ENCODE measurements around the gene CA10. TPM values are rescaled to one million over a fixed set of nuclear protein-coding genes. Genes with fewer than 3 reads are reported as not detected.

Gene CA10
- total RNA-seq, 2 donors from 2014 or later: not detected

- ATAC-seq (ENCODE audit: insufficient number of reproducible peaks, low FRiP score, low read depth) (no peak), DNase-seq (ENCODE audit: low spot score) (no peak)
Measured at GRCh38 chr17:51657224-51657623, 501.3 kb downstream of the CA10 start.

GRCh38 chr17:51653878-51654277, 504.6 kb downstream of the CA10 start:
- no peaks in the 10 kb centered on the region for H3K27me3 ChIP-seq (replicated peaks; ENCODE audit: insufficient read depth)
- no peak overlapping the region for H3K4me3 ChIP-seq
- no peaks in the 10 kb centered on the region for H3K4me1 ChIP-seq (ENCODE audit: control insufficient read depth in 1 of 2, low read depth in 2 of 2)
- H3K9me3 ChIP-seq: no peaks in the 10 kb centered on the region
- TF ChIP-seq, protein P1, sequence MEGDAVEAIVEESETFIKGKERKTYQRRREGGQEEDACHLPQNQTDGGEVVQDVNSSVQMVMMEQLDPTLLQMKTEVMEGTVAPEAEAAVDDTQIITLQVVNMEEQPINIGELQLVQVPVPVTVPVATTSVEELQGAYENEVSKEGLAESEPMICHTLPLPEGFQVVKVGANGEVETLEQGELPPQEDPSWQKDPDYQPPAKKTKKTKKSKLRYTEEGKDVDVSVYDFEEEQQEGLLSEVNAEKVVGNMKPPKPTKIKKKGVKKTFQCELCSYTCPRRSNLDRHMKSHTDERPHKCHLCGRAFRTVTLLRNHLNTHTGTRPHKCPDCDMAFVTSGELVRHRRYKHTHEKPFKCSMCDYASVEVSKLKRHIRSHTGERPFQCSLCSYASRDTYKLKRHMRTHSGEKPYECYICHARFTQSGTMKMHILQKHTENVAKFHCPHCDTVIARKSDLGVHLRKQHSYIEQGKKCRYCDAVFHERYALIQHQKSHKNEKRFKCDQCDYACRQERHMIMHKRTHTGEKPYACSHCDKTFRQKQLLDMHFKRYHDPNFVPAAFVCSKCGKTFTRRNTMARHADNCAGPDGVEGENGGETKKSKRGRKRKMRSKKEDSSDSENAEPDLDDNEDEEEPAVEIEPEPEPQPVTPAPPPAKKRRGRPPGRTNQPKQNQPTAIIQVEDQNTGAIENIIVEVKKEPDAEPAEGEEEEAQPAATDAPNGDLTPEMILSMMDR (IDR thresholded peaks at IDR 0.05): no peak
- H3K27ac ChIP-seq: no peak overlapping the region
- no peak for DNase-seq (ENCODE audit: low spot score)
- H3K36me3 ChIP-seq: no peaks in the 10 kb centered on the region
- no peak for ATAC-seq (ENCODE audit: insufficient number of reproducible peaks, low FRiP score, low read depth)

More at GRCh38 chr17:51657224-51657623, 501.3 kb downstream of the CA10 start:
- Histone ChIP-seq H3K27ac (no peak overlapping the region), H3K9me3 (no peaks in the 10 kb centered on the region), H3K4me3 (no peak overlapping the region), H3K27me3 (replicated peaks; ENCODE audit: insufficient read depth) (no peaks in the 10 kb centered on the region), H3K4me1 (ENCODE audit: control insufficient read depth in 1 of 2, low read depth in 2 of 2) (no peaks in the 10 kb centered on the region), H3K36me3 (no peaks in the 10 kb centered on the region)
- TF ChIP-seq, protein P1 (IDR thresholded peaks at IDR 0.05): no peak

- TF ChIP-seq, protein P1 (IDR thresholded peaks at IDR 0.05): no peak
- DNase-seq (ENCODE audit: low spot score) (no peak), ATAC-seq (ENCODE audit: insufficient number of reproducible peaks, low FRiP score, low read depth) (no peak)
- Histone ChIP-seq H3K27me3 (replicated peaks; ENCODE audit: insufficient read depth) (no peaks in the 10 kb centered on the region), H3K4me1 (ENCODE audit: control insufficient read depth in 1 of 2, low read depth in 2 of 2) (no peaks in the 10 kb centered on the region), H3K27ac (no peak overlapping the region), H3K9me3 (no peaks in the 10 kb centered on the region), H3K36me3 (no peaks in the 10 kb centered on the region), H3K4me3 (no peak overlapping the region)
Measured at GRCh38 chr17:51652529-51652928, 506.0 kb downstream of the CA10 start.

DNA sequence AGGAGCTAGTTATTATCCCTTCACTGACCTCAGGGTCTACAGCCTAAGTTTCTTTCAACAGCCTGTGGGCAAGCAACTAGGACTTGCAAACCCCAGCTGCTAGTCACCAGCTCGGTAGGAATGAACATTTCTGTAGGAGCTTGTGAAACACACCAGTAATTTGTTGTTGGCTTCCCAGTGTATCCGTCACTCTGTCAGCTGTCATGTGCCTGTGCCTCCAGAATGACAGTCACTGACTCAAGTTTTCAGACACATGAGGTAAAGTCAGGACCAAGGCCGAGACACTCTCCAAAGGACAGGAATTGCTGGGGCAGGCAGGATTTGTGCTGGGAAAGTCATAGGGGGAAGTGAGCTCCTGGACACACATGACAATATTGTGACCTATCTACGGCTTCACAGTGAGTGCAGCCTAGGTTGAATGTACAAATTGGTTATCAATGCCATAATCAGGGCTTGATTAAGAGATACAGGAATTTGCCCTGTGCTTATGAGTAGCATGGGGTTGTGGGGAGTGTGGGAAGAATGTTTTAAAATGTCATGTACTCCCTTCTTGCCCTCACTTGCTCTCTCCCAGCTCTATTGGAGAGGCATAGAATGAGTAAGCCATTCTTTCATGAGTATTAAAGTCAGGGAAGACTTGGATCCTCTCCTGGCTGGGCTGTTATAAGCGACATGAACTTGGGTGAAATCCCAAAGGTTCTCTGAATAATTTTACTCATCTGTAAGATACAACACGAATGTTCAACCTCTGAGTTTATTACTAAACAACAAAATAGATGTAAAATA, 506.8 kb downstream of the CA10 start:
- no peak for DNase-seq (ENCODE audit: low spot score)
- no peak overlapping the region for H3K4me3 ChIP-seq
- no peaks in the 10 kb centered on the region for H3K4me1 ChIP-seq (ENCODE audit: control insufficient read depth in 1 of 2, low read depth in 2 of 2)
- no peaks in the 10 kb centered on the region for H3K9me3 ChIP-seq
- ATAC-seq (ENCODE audit: insufficient number of reproducible peaks, low FRiP score, low read depth): no peak
- no peaks in the 10 kb centered on the region for H3K27me3 ChIP-seq (replicated peaks; ENCODE audit: insufficient read depth)
- no peaks in the 10 kb centered on the region for H3K36me3 ChIP-seq
- TF ChIP-seq, protein P1 (IDR thresholded peaks at IDR 0.05): no peak
- H3K27ac ChIP-seq: no peak overlapping the region

DNA sequence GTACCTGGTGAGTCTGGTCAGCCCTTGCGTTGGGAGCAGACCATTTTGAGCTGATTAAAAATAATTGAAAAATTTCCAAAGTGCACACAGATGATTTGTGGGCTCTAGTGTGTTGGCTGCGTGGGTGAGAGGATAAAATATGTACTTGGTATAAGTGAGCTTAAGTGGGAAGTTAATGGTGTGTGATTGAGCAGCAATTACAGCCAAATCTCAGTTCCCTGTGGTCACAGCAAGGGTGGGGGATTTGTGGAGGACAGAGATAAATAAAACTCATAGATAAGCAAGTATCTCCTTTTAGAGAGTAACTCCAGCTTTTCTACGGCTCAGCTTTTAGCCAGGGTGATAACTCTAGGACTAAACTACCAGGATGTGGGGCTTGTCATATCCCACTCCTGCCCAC, 507.7 kb downstream of the CA10 start:
- TF ChIP-seq, protein P1 (IDR thresholded peaks at IDR 0.05): no peak
- H3K27ac ChIP-seq: no peak overlapping the region
- no peak for ATAC-seq (ENCODE audit: insufficient number of reproducible peaks, low FRiP score, low read depth)
- DNase-seq (ENCODE audit: low spot score): no peak
- no peaks in the 10 kb centered on the region for H3K36me3 ChIP-seq
- no peaks in the 10 kb centered on the region for H3K4me1 ChIP-seq (ENCODE audit: control insufficient read depth in 1 of 2, low read depth in 2 of 2)
- no peaks in the 10 kb centered on the region for H3K27me3 ChIP-seq (replicated peaks; ENCODE audit: insufficient read depth)
- no peaks in the 10 kb centered on the region for H3K9me3 ChIP-seq
- no peak overlapping the region for H3K4me3 ChIP-seq
